ENCODE measurements around the gene EEIG1. TPM values are rescaled to one million over a fixed set of nuclear protein-coding genes. Genes with fewer than 3 reads are reported as not detected.

EEIG1 gene
- total and polyA plus RNA-seq, 9 of the 15 experiments (the other 6 are each of a cell fraction or from before 2014, with no cell fraction given): 0.17 to 16.7 (median 3.6) TPM

GRCh38 chr9:127977884-127978647, 2.7 kb downstream of the EEIG1 start (continued):
- TF ChIP-seq TEAD4 (IDR thresholded peaks at IDR 0.05; ENCODE audit: low read length) (0 out of 2 replicates have a peak, but pooled peaks have one; percentile 56), TEAD4 (CRISPR knock-in tag; IDR thresholded peaks at IDR 0.05; ENCODE audit: borderline replicate concordance) (no peak), HSF4 (CRISPR knock-in tag; IDR thresholded peaks at IDR 0.05; ENCODE audit: borderline replicate concordance) (no peak), ZNF766 (CRISPR knock-in tag; conservative IDR thresholded peaks at IDR 0.05) (0 out of 2 replicates have a peak, but pooled peaks have one; percentile 19), BCOR (IDR thresholded peaks at IDR 0.05) (peak; percentile 47), ETV1 (tag; conservative IDR thresholded peaks at IDR 0.05; ENCODE audit: low read depth) (no peak), KDM1A (IDR thresholded peaks at IDR 0.05) (peak in 1 of 2 experiments; percentile 74; a peak in 3 of 4 replicates), DPF2 (IDR thresholded peaks at IDR 0.05) (0 out of 2 replicates have a peak, but pooled peaks have one; percentile 43), ZNF436 (CRISPR knock-in tag; IDR thresholded peaks at IDR 0.05) (no peak), ZC3H4 (CRISPR knock-in tag; IDR thresholded peaks at IDR 0.05; ENCODE audit: borderline replicate concordance) (no peak), SUPT5H (IDR thresholded peaks at IDR 0.05) (no peak), ZNF324 (CRISPR knock-in tag; IDR thresholded peaks at IDR 0.05) (no peak), SIX5 (IDR thresholded peaks at IDR 0.05; ENCODE audit: borderline replicate concordance in 1 of 2, insufficient read depth in 1 of 2, low read depth in 1 of 2, low read length in 2 of 2) (no peak), ZFP36 (IDR thresholded peaks at IDR 0.05; ENCODE audit: low read depth, low read length, partially characterized antibody) (peak; percentile 83), ZNF217 (CRISPR knock-in tag; IDR thresholded peaks at IDR 0.05) (no peak), CCNT2 (IDR thresholded peaks at IDR 0.05; ENCODE audit: borderline replicate concordance, extremely low read depth, insufficient read length, low read depth, low read length) (no peak), MXI1 (IDR thresholded peaks at IDR 0.05; ENCODE audit: low read depth, low read length) (no peak), SMARCB1 (IDR thresholded peaks at IDR 0.05; ENCODE audit: insufficient read length, low read depth) (no peak)
- TF ChIP-seq, protein P1, sequence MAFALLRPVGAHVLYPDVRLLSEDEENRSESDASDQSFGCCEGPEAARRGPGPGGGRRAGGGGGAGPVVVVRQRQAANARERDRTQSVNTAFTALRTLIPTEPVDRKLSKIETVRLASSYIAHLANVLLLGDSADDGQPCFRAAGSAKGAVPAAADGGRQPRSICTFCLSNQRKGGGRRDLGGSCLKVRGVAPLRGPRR (CRISPR knock-in tag; IDR thresholded peaks at IDR 0.05): no peak
- TF ChIP-seq, protein P2, sequence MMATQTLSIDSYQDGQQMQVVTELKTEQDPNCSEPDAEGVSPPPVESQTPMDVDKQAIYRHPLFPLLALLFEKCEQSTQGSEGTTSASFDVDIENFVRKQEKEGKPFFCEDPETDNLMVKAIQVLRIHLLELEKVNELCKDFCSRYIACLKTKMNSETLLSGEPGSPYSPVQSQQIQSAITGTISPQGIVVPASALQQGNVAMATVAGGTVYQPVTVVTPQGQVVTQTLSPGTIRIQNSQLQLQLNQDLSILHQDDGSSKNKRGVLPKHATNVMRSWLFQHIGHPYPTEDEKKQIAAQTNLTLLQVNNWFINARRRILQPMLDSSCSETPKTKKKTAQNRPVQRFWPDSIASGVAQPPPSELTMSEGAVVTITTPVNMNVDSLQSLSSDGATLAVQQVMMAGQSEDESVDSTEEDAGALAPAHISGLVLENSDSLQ (IDR thresholded peaks at IDR 0.05): peak; percentile 46
- TF ChIP-seq, protein P3, sequence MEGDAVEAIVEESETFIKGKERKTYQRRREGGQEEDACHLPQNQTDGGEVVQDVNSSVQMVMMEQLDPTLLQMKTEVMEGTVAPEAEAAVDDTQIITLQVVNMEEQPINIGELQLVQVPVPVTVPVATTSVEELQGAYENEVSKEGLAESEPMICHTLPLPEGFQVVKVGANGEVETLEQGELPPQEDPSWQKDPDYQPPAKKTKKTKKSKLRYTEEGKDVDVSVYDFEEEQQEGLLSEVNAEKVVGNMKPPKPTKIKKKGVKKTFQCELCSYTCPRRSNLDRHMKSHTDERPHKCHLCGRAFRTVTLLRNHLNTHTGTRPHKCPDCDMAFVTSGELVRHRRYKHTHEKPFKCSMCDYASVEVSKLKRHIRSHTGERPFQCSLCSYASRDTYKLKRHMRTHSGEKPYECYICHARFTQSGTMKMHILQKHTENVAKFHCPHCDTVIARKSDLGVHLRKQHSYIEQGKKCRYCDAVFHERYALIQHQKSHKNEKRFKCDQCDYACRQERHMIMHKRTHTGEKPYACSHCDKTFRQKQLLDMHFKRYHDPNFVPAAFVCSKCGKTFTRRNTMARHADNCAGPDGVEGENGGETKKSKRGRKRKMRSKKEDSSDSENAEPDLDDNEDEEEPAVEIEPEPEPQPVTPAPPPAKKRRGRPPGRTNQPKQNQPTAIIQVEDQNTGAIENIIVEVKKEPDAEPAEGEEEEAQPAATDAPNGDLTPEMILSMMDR (IDR thresholded peaks at IDR 0.05 in 2 of 3, conservative IDR thresholded peaks at IDR 0.05 in 1 of 3; ENCODE audit: insufficient read depth in 2 of 3, low read depth in 1 of 3, low read length in 3 of 3): peak; percentile 25 to 52 (median 48); a peak in 5 of 6 replicates
- TF ChIP-seq, protein P4, sequence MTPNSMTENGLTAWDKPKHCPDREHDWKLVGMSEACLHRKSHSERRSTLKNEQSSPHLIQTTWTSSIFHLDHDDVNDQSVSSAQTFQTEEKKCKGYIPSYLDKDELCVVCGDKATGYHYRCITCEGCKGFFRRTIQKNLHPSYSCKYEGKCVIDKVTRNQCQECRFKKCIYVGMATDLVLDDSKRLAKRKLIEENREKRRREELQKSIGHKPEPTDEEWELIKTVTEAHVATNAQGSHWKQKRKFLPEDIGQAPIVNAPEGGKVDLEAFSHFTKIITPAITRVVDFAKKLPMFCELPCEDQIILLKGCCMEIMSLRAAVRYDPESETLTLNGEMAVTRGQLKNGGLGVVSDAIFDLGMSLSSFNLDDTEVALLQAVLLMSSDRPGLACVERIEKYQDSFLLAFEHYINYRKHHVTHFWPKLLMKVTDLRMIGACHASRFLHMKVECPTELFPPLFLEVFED (CRISPR knock-in tag; conservative IDR thresholded peaks at IDR 0.05): no peak

All from K562 (cell line).